HG02763 (cell line): ENCODE results near the gene BMP8B.
"Not testable (repeated sequence)": the region's sequence is repeated elsewhere in the genome, so short reads cannot be mapped to it uniquely, and the experiment has no call there.

Experiments
- ATAC-seq: cut with Tn5 transposase; IDR thresholded peaks from one replicate; pipeline ENCODE4 v1.9.1; 2021; ENCODE audit warnings: mild to moderate bottlenecking, moderate library complexity; ENCODE audit not compliant: unreplicated experiment

Gene BMP8B

GRCh38 chr1:39779821-39780220, 8.8 kb downstream of the BMP8B start:
- ATAC-seq, result no peak

- no peak for ATAC-seq
Measured at GRCh38 chr1:39779137-39779536, 9.5 kb downstream of the BMP8B start.

GRCh38 chr1:39778463-39779099, 10.1 kb downstream of the BMP8B start:
- ATAC-seq, result not testable (repeated sequence)

- ATAC-seq, result not testable (repeated sequence)
Measured at GRCh38 chr1:39777896-39778295, 10.8 kb downstream of the BMP8B start.

- no peak for ATAC-seq
Measured at GRCh38 chr1:39777306-39777705, 11.4 kb downstream of the BMP8B start.

GRCh38 chr1:39776886-39777285, 11.8 kb downstream of the BMP8B start:
- no peak for ATAC-seq

GRCh38 chr1:39776400-39776713, 12.3 kb downstream of the BMP8B start:
- ATAC-seq, result no peak

- ATAC-seq, result not testable (repeated sequence)
Measured at GRCh38 chr1:39775676-39776399, 12.8 kb downstream of the BMP8B start.

GRCh38 chr1:39775141-39775540, 13.5 kb downstream of the BMP8B start:
- not testable (repeated sequence) for ATAC-seq

GRCh38 chr1:39773369-39773979, 15.2 kb downstream of the BMP8B start:
- ATAC-seq, result not testable (repeated sequence)

GRCh38 chr1:39771022-39771532, 17.6 kb downstream of the BMP8B start, which contains the start of gene OXCT2:
Gene OXCT2 (minus strand): TSS chr1:39771348. CDS start chr1:39771255, 93 bp downstream.
- not testable (repeated sequence) for ATAC-seq

- not testable (repeated sequence) for ATAC-seq
Measured at GRCh38 chr1:39770100-39771021, 18.3 kb downstream of the BMP8B start.

GRCh38 chr1:39769502-39769901, 19.2 kb downstream of the BMP8B start:
- not testable (repeated sequence) for ATAC-seq

- ATAC-seq, result not testable (repeated sequence)
Measured at GRCh38 chr1:39766466-39766865, 22.2 kb downstream of the BMP8B start.

- not testable (repeated sequence) for ATAC-seq
Measured at GRCh38 chr1:39764512-39764911, 24.2 kb downstream of the BMP8B start.

- not testable (repeated sequence) for ATAC-seq
Measured at GRCh38 chr1:39763619-39764374, 24.9 kb downstream of the BMP8B start.

GRCh38 chr1:39762550-39763540, 25.8 kb downstream of the BMP8B start:
- no peak for ATAC-seq

- ATAC-seq, result no peak
Measured at GRCh38 chr1:39761557-39762260, 27.0 kb downstream of the BMP8B start.
